IPS-15b (cell line): ENCODE measurements around the gene TP53BP1.

Experiments
- H3K27me3 ChIP-seq: one replicate; pipeline ENCODE4 v1.6.1; 2013; ENCODE audit warnings: low read length; ENCODE audit not compliant: control insufficient read depth, insufficient read depth
- H3K36me3 ChIP-seq: one replicate; pipeline ENCODE4 v1.6.1; 2013; ENCODE audit warnings: low read length; ENCODE audit not compliant: control insufficient read depth, insufficient read depth
- H3K4me1 ChIP-seq: one replicate; pipeline ENCODE4 v1.6.1; 2013; ENCODE audit warnings: mild to moderate bottlenecking, low read length; ENCODE audit not compliant: control insufficient read depth, insufficient read depth
- H3K4me3 ChIP-seq: one replicate; pipeline ENCODE4 v1.5.1; 2013; ENCODE audit warnings: low read depth, low read length
- H3K9ac ChIP-seq: one replicate; pipeline ENCODE4 v1.6.1; 2013; ENCODE audit warnings: low read depth, mild to moderate bottlenecking, low read length
- H3K9me3 ChIP-seq: one replicate; pipeline ENCODE4 v1.6.1; 2013; ENCODE audit warnings: mild to moderate bottlenecking, low read length; ENCODE audit not compliant: control insufficient read depth, insufficient read depth

TP53BP1 gene

GRCh38 chr15:43433661-43434303, 59.2 kb downstream of the TP53BP1 start:
- H3K9ac ChIP-seq = no peak overlapping the region
- H3K9me3 ChIP-seq = no peaks in the 10 kb centered on the region
- H3K4me3 ChIP-seq = no peak overlapping the region
- H3K4me1 ChIP-seq = no peaks in the 10 kb centered on the region
- no peaks in the 10 kb centered on the region for H3K27me3 ChIP-seq
- H3K36me3 ChIP-seq = peaks cover 12% of the 10 kb centered on the region

GRCh38 chr15:43433165-43433564, 59.8 kb downstream of the TP53BP1 start:
- Histone ChIP-seq H3K9ac (no peak overlapping the region), H3K4me1 (no peaks in the 10 kb centered on the region), H3K27me3 (no peaks in the 10 kb centered on the region), H3K9me3 (no peaks in the 10 kb centered on the region), H3K4me3 (no peak overlapping the region), H3K36me3 (peaks cover 13% of the 10 kb centered on the region)

GRCh38 chr15:43429687-43430086, 63.3 kb downstream of the TP53BP1 start:
- H3K36me3 ChIP-seq = peaks cover 15% of the 10 kb centered on the region
- H3K9me3 ChIP-seq = no peaks in the 10 kb centered on the region
- no peak overlapping the region for H3K9ac ChIP-seq
- no peaks in the 10 kb centered on the region for H3K27me3 ChIP-seq
- no peak overlapping the region for H3K4me3 ChIP-seq
- no peaks in the 10 kb centered on the region for H3K4me1 ChIP-seq

GRCh38 chr15:43423793-43424192, 69.2 kb downstream of the TP53BP1 start:
- H3K9ac ChIP-seq = no peak overlapping the region
- peaks cover 17% of the 10 kb centered on the region for H3K36me3 ChIP-seq
- no peaks in the 10 kb centered on the region for H3K9me3 ChIP-seq
- no peaks in the 10 kb centered on the region for H3K27me3 ChIP-seq
- no peak overlapping the region for H3K4me3 ChIP-seq
- no peaks in the 10 kb centered on the region for H3K4me1 ChIP-seq

GRCh38 chr15:43420876-43421275, 72.1 kb downstream of the TP53BP1 start:
- no peaks in the 10 kb centered on the region for H3K9me3 ChIP-seq
- peaks cover 22% of the 10 kb centered on the region for H3K36me3 ChIP-seq
- no peaks in the 10 kb centered on the region for H3K27me3 ChIP-seq

GRCh38 chr15:43420435-43420834, 72.5 kb downstream of the TP53BP1 start:
- H3K36me3 ChIP-seq = peaks cover 26% of the 10 kb centered on the region

More at GRCh38 chr15:43420876-43421275, 72.1 kb downstream of the TP53BP1 start:
- no peaks in the 10 kb centered on the region for H3K4me1 ChIP-seq
- H3K4me3 ChIP-seq = no peak overlapping the region
- no peak overlapping the region for H3K9ac ChIP-seq

GRCh38 chr15:43414196-43414595, 78.8 kb downstream of the TP53BP1 start:
- no peak overlapping the region for H3K4me3 ChIP-seq
- peaks cover 35% of the 10 kb centered on the region for H3K36me3 ChIP-seq
- no peaks in the 10 kb centered on the region for H3K9me3 ChIP-seq
- H3K9ac ChIP-seq = no peak overlapping the region
- no peaks in the 10 kb centered on the region for H3K4me1 ChIP-seq
- no peaks in the 10 kb centered on the region for H3K27me3 ChIP-seq

More at GRCh38 chr15:43420435-43420834, 72.5 kb downstream of the TP53BP1 start:
- no peaks in the 10 kb centered on the region for H3K4me1 ChIP-seq
- H3K9ac ChIP-seq = no peak overlapping the region
- no peaks in the 10 kb centered on the region for H3K9me3 ChIP-seq
- H3K27me3 ChIP-seq = no peaks in the 10 kb centered on the region
- H3K4me3 ChIP-seq = no peak overlapping the region

GRCh38 chr15:43412096-43412495, 80.9 kb downstream of the TP53BP1 start:
- H3K4me1 ChIP-seq = no peaks in the 10 kb centered on the region
- H3K4me3 ChIP-seq = no peak overlapping the region
- no peaks in the 10 kb centered on the region for H3K27me3 ChIP-seq
- H3K9ac ChIP-seq = no peak overlapping the region
- no peaks in the 10 kb centered on the region for H3K9me3 ChIP-seq
- H3K36me3 ChIP-seq = peaks cover 48% of the 10 kb centered on the region

GRCh38 chr15:43410572-43411214, 82.3 kb downstream of the TP53BP1 start:
- no peak overlapping the region for H3K9ac ChIP-seq
- H3K27me3 ChIP-seq = no peaks in the 10 kb centered on the region
- H3K4me1 ChIP-seq = no peaks in the 10 kb centered on the region
- peaks cover 47% of the 10 kb centered on the region for H3K36me3 ChIP-seq
- no peaks in the 10 kb centered on the region for H3K9me3 ChIP-seq
- no peak overlapping the region for H3K4me3 ChIP-seq

GRCh38 chr15:43408789-43409188, 84.2 kb downstream of the TP53BP1 start:
- H3K27me3 ChIP-seq = no peaks in the 10 kb centered on the region
- no peaks in the 10 kb centered on the region for H3K4me1 ChIP-seq
- no peaks in the 10 kb centered on the region for H3K9me3 ChIP-seq
- peaks cover 45% of the 10 kb centered on the region for H3K36me3 ChIP-seq
- H3K9ac ChIP-seq = no peak overlapping the region
- H3K4me3 ChIP-seq = no peak overlapping the region

- Histone ChIP-seq H3K36me3 (peaks cover 34% of the 10 kb centered on the region), H3K9me3 (no peaks in the 10 kb centered on the region), H3K4me1 (no peaks in the 10 kb centered on the region), H3K4me3 (no peak overlapping the region), H3K9ac (no peak overlapping the region), H3K27me3 (no peaks in the 10 kb centered on the region)
These were observed 86.1 kb downstream of the TP53BP1 start for GRCh38 chr15:43406808-43407207.

GRCh38 chr15:43406189-43406588, 86.8 kb downstream of the TP53BP1 start:
- no peaks in the 10 kb centered on the region for H3K9me3 ChIP-seq
- H3K9ac ChIP-seq = no peak overlapping the region
- H3K4me1 ChIP-seq = no peaks in the 10 kb centered on the region
- no peak overlapping the region for H3K4me3 ChIP-seq
- H3K27me3 ChIP-seq = no peaks in the 10 kb centered on the region
- H3K36me3 ChIP-seq = peaks cover 34% of the 10 kb centered on the region
